Natural killer cell (primary cell): ENCODE data around the gene POLR1A. TPM values are rescaled to one million over a fixed set of nuclear protein-coding genes. Genes with fewer than 3 reads are reported as not detected.

Source experiments
- ATAC-seq, 3 donors: fragments of 150-1000 bp in 2 of 3; fragments of 200-7000 bp in 1 of 3; cut with Tn5 transposase; 1 replicate in 1 of 3; 2 replicates in 2 of 3; pipeline ENCODE4 v1.10.0; 2021; ENCODE audit warnings: mild to moderate bottlenecking in 2 of 3, moderate library complexity in 2 of 3
- DNase-seq, 2 donors: peaks; one replicate each; pipeline versions ENCODE4 v3.0.0 to v3.0.0-alpha.2; 2013 to 2021; ENCODE audit warnings: mixed read lengths in 1 of 2
- H3K27ac ChIP-seq: one replicate; pipeline ENCODE4 v1.5.1; 2013; ENCODE audit warnings: mild to moderate bottlenecking, low read length
- H3K27me3 ChIP-seq: one replicate; pipeline ENCODE4 v1.6.1; 2013; ENCODE audit warnings: low read length; ENCODE audit not compliant: control insufficient read depth, insufficient read depth
- H3K36me3 ChIP-seq: one replicate; pipeline ENCODE4 v1.6.1; 2013; ENCODE audit warnings: low read length; ENCODE audit not compliant: control insufficient read depth, insufficient read depth
- H3K4me1 ChIP-seq: one replicate; pipeline ENCODE4 v1.6.1; 2013; ENCODE audit warnings: low read length; ENCODE audit not compliant: control insufficient read depth, insufficient read depth
- H3K4me3 ChIP-seq: one replicate; pipeline ENCODE4 v1.5.1; 2013; ENCODE audit warnings: low read length
- H3K9me3 ChIP-seq: one replicate; pipeline ENCODE4 v1.6.1; 2013; ENCODE audit warnings: low read length; ENCODE audit not compliant: control insufficient read depth, insufficient read depth
- H3K27ac Mint-ChIP-seq, 2 donors: one replicate each; pipeline ENCODE4 v1.8.0; 2022; ENCODE audit warnings: mild to moderate bottlenecking in 2 of 2, mixed read lengths in 2 of 2, moderate library complexity in 1 of 2
- H3K27me3 Mint-ChIP-seq, 2 donors: one replicate each; pipeline ENCODE4 v1.8.0; 2022; ENCODE audit warnings: low read depth in 2 of 2, mixed read lengths in 2 of 2
- H3K36me3 Mint-ChIP-seq: one replicate; pipeline ENCODE4 v1.8.0; 2022; ENCODE audit warnings: mixed read lengths
- H3K4me1 Mint-ChIP-seq, 2 donors: one replicate each; pipeline ENCODE4 v1.8.0; 2022; ENCODE audit warnings: mixed read lengths in 2 of 2
- H3K4me3 Mint-ChIP-seq: one replicate; pipeline ENCODE4 v1.8.0; 2022; ENCODE audit warnings: mild to moderate bottlenecking, moderate library complexity, mixed read lengths
- H3K9me3 Mint-ChIP-seq, 2 donors: one replicate each; pipeline ENCODE4 v1.8.0; 2022; ENCODE audit warnings: mixed read lengths in 2 of 2
- WGBS: methylation state at CpG from one replicate; pipeline ENCODE4 v1.1.7; 2013; ENCODE audit warnings: missing lambda C conversion rate; ENCODE audit not compliant: insufficient coverage; 5-methylcytosine and 5-hydroxymethylcytosine counted together
- intact Hi-C: fragments of 100-400 bp; cut with micrococcal nuclease; formaldehyde crosslinking; loops from one replicate; pipeline ENCODE4 v1.14.2; 2022
- total RNA-seq, 4 donors: library from RNA; stranded (reverse); fragments of 120-200 nt in 1 of 4; gene quantifications; one replicate each; pipeline versions ENCODE4 v1.2.3 to v1.2.4, GENCODE V29; 2013 to 2022
- TF ChIP-seq, protein P1 (sequence below): fragments of 200-600 bp; IDR thresholded peaks from one replicate; pipeline ENCODE4 v1.8.0; 2022; ENCODE audit warnings: antibody characterized with exemption

Gene POLR1A
- total RNA-seq, 3 donors from 2014 or later (not counting 1 experiment from before 2014, with no cell fraction given): 19.7 to 26.5 (median 22.8) TPM

DNA sequence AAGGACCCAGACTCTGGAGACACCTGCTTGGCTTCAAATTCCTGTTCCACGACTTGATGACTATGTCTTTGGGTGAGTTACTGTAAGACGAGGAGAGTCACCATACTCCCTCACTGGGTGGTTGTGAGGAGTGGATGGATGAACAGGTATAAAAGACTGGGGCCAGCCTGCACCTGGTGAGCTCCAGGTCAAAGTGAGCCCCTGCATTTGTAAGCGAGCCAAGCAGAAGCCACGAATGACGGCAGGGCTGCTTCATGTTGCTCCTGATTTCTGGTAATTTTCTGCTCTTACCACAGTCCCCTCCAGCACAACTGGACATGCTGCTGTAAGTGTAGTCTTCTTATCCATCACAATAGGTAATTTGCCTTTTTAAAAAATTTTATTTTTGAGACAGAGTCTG lies 86.6 kb downstream of the POLR1A start:
- no peaks in the 10 kb centered on the region for H3K36me3 Mint-ChIP-seq
- TF ChIP-seq, protein P1, sequence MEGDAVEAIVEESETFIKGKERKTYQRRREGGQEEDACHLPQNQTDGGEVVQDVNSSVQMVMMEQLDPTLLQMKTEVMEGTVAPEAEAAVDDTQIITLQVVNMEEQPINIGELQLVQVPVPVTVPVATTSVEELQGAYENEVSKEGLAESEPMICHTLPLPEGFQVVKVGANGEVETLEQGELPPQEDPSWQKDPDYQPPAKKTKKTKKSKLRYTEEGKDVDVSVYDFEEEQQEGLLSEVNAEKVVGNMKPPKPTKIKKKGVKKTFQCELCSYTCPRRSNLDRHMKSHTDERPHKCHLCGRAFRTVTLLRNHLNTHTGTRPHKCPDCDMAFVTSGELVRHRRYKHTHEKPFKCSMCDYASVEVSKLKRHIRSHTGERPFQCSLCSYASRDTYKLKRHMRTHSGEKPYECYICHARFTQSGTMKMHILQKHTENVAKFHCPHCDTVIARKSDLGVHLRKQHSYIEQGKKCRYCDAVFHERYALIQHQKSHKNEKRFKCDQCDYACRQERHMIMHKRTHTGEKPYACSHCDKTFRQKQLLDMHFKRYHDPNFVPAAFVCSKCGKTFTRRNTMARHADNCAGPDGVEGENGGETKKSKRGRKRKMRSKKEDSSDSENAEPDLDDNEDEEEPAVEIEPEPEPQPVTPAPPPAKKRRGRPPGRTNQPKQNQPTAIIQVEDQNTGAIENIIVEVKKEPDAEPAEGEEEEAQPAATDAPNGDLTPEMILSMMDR: no peak
- H3K27ac Mint-ChIP-seq: no peak overlapping the region
- H3K36me3 ChIP-seq: peaks cover under 1% of the 10 kb centered on the region
- H3K4me1 ChIP-seq: peaks cover 20% of the 10 kb centered on the region
- H3K9me3 Mint-ChIP-seq: peaks cover 2 to 4% of the 10 kb centered on the region in 2 donors
- H3K27ac ChIP-seq: no peak overlapping the region
- H3K27me3 Mint-ChIP-seq: no peaks in the 10 kb centered on the region
- H3K27me3 ChIP-seq: no peaks in the 10 kb centered on the region
- peaks cover 8 to 11% of the 10 kb centered on the region in 2 donors for H3K4me1 Mint-ChIP-seq
- H3K4me3 Mint-ChIP-seq: no peak overlapping the region
- DNase-seq (no peak), ATAC-seq (no peak)
- no peak overlapping the region for H3K4me3 ChIP-seq
- 93% methylated on average over 5 of the region's 5 CpGs for WGBS
- H3K9me3 ChIP-seq: peaks cover 7% of the 10 kb centered on the region
- intact Hi-C loops: no loop called here

DNA sequence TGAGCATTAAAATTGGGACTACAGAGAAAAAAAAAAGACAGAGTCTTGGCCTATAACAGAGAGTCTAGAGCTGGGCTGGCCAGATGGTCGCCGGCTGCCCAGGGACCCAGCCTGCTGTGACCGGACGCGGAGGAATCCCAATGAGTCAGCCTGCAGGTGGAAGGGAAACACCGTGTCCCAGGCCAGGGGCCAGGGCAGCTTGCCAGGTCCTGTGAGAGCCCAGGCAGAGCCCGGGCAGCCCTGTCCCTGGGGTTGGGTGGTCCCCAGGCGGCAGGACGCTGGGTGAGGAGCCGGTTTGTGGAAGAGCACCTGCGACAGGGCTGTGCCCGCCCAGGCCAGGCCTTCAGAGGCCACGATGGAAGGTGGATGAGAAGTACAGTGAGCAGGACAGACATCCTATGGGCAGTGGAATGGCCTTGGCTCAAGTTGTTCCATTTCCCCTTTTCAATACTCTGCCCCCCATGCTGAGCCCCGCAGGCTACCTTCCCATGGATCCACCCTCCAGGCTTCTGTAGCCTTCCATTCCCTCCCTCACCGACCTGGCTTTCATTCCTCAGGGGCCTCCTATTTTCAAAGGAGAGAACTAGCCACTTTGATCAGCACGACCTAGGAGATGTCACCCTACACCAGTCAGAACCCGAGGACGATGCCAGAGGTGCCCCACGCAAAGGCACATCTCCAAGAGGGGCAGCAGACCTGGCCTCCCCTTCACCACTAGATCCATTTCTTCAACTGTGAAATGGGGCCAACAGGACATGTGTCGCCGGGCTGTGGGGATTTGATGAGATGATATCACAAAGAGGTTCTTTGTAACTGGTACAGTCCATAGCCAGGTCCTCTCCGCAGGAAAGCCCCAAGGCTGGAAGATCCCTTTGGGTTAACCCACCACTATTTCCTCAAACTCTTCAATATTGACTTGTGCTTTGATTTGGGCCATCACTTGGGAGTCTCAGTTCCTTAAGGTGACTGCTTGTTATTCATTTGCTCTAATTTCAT lies 87.5 kb downstream of the POLR1A start:
- no peak for DNase-seq
- peaks cover 7 to 8% of the 10 kb centered on the region in 2 donors for H3K4me1 Mint-ChIP-seq
- Histone ChIP-seq H3K4me1 (peaks cover 20% of the 10 kb centered on the region), H3K9me3 (peaks cover 11% of the 10 kb centered on the region), H3K36me3 (no peaks in the 10 kb centered on the region), H3K4me3 (no peak overlapping the region), H3K27me3 (no peaks in the 10 kb centered on the region), H3K27ac (no peak overlapping the region)
- 94% methylated on average over 19 of the region's 22 CpGs for WGBS
- no peaks in the 10 kb centered on the region for H3K27me3 Mint-ChIP-seq
- TF ChIP-seq, protein P1: no peak
- ATAC-seq: no peak
- intact Hi-C loops: no loop called here
- no peak overlapping the region for H3K4me3 Mint-ChIP-seq
- H3K9me3 Mint-ChIP-seq: peaks cover 2 to 4% of the 10 kb centered on the region in 2 donors
- peaks cover 6% of the 10 kb centered on the region for H3K36me3 Mint-ChIP-seq
- peak overlapping the region in 1 of 2 donors; percentile 37 for H3K27ac Mint-ChIP-seq

DNA sequence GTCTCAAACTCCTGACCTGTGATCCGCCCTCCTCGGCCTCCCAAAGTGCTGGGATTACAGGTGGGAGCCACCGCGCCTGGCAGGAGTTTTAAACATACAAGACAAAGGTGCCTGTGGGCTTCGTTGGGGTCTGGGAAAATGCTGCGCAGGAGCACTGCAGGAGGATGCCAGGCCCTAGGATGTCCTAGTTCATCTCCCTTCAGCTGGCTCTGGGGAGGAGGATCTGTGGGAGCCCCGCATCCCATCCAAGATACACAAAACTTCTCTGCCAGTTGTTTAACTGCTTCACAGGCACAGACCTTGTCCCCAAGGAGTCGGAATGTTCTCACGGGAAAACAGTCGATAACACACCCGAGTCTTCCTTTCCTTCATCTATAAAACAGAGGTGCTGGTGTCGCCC lies 89.1 kb downstream of the POLR1A start:
- Histone ChIP-seq H3K4me3 (no peak overlapping the region), H3K36me3 (no peaks in the 10 kb centered on the region), H3K27me3 (no peaks in the 10 kb centered on the region), H3K9me3 (peaks cover 11% of the 10 kb centered on the region), H3K4me1 (peaks cover 20% of the 10 kb centered on the region), H3K27ac (peak overlapping the region; percentile 63)
- 94% methylated on average over 11 of the region's 12 CpGs for WGBS
- Mint-ChIP-seq H3K4me3 (no peak overlapping the region), H3K4me1 (peaks cover 6 to 8% of the 10 kb centered on the region in 2 donors), H3K36me3 (peaks cover 6% of the 10 kb centered on the region), H3K27ac (peak overlapping the region in 1 of 2 donors; percentile 37), H3K9me3 (peaks cover 2 to 4% of the 10 kb centered on the region in 2 donors), H3K27me3 (no peaks in the 10 kb centered on the region)
- intact Hi-C loops: no loop called here
- DNase-seq (no peak), ATAC-seq (no peak)
- TF ChIP-seq, protein P1: no peak
